ENCODE measurements around the gene TNS3. TPM values are rescaled to one million over a fixed set of nuclear protein-coding genes. Genes with fewer than 3 reads are reported as not detected.

The TNS3 gene
- total and polyA plus RNA-seq, 2 of the 13 experiments (the other 11 are each of a cell fraction or from before 2014, with no cell fraction given): 52.9 to 55.7 TPM

DNA sequence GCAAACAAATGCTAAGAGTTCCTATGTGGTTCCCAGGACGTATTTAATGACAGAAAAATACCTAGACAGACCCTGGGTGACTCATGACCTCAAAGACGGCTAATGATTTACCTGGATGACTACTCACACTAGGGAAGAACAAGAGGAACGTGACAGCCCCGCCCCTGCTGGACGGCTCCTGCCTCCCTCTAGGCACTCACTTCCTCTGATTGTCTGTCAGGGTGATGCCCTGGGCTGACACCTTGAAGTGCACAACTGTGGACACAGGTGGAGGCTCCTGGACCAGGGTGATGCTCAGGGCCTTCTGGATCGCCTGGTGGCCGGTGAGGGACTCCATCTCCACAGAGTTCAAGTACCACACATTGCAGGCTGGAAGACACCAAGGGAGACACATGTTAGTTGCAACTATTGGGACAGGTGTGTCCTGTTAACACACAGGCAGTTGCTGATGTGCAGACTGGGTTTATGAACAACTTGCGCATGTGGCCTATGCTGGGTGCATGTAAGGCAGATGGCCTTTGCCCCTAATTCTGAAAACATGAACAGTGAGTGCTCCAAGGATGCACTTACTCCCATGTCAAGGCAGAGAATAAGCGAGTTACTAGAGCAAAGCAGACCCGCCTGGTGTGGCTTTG, 298.3 kb downstream of the TNS3 start (continued):
- no peak for TF ChIP-seq ZFP37 (CRISPR knock-in tag; IDR thresholded peaks at IDR 0.05; ENCODE audit: borderline replicate concordance)
- TF ChIP-seq ISX (CRISPR knock-in tag; conservative IDR thresholded peaks at IDR 0.05): no peak
- peak; percentile 77 for TF ChIP-seq SP5 (CRISPR knock-in tag; IDR thresholded peaks at IDR 0.05; ENCODE audit: borderline replicate concordance, low read depth)
- TF ChIP-seq, protein P1, sequence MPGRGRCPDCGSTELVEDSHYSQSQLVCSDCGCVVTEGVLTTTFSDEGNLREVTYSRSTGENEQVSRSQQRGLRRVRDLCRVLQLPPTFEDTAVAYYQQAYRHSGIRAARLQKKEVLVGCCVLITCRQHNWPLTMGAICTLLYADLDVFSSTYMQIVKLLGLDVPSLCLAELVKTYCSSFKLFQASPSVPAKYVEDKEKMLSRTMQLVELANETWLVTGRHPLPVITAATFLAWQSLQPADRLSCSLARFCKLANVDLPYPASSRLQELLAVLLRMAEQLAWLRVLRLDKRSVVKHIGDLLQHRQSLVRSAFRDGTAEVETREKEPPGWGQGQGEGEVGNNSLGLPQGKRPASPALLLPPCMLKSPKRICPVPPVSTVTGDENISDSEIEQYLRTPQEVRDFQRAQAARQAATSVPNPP (CRISPR knock-in tag; IDR thresholded peaks at IDR 0.05): no peak
- TF ChIP-seq ZEB1 (IDR thresholded peaks at IDR 0.05; ENCODE audit: insufficient replicate concordance, low read depth): no peak
- no peak for TF ChIP-seq ZSCAN22 (CRISPR knock-in tag; IDR thresholded peaks at IDR 0.05)
- TF ChIP-seq, protein P2, sequence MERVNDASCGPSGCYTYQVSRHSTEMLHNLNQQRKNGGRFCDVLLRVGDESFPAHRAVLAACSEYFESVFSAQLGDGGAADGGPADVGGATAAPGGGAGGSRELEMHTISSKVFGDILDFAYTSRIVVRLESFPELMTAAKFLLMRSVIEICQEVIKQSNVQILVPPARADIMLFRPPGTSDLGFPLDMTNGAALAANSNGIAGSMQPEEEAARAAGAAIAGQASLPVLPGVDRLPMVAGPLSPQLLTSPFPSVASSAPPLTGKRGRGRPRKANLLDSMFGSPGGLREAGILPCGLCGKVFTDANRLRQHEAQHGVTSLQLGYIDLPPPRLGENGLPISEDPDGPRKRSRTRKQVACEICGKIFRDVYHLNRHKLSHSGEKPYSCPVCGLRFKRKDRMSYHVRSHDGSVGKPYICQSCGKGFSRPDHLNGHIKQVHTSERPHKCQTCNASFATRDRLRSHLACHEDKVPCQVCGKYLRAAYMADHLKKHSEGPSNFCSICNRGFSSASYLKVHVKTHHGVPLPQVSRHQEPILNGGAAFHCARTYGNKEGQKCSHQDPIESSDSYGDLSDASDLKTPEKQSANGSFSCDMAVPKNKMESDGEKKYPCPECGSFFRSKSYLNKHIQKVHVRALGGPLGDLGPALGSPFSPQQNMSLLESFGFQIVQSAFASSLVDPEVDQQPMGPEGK (CRISPR knock-in tag; IDR thresholded peaks at IDR 0.05): no peak
- TF ChIP-seq, protein P3, sequence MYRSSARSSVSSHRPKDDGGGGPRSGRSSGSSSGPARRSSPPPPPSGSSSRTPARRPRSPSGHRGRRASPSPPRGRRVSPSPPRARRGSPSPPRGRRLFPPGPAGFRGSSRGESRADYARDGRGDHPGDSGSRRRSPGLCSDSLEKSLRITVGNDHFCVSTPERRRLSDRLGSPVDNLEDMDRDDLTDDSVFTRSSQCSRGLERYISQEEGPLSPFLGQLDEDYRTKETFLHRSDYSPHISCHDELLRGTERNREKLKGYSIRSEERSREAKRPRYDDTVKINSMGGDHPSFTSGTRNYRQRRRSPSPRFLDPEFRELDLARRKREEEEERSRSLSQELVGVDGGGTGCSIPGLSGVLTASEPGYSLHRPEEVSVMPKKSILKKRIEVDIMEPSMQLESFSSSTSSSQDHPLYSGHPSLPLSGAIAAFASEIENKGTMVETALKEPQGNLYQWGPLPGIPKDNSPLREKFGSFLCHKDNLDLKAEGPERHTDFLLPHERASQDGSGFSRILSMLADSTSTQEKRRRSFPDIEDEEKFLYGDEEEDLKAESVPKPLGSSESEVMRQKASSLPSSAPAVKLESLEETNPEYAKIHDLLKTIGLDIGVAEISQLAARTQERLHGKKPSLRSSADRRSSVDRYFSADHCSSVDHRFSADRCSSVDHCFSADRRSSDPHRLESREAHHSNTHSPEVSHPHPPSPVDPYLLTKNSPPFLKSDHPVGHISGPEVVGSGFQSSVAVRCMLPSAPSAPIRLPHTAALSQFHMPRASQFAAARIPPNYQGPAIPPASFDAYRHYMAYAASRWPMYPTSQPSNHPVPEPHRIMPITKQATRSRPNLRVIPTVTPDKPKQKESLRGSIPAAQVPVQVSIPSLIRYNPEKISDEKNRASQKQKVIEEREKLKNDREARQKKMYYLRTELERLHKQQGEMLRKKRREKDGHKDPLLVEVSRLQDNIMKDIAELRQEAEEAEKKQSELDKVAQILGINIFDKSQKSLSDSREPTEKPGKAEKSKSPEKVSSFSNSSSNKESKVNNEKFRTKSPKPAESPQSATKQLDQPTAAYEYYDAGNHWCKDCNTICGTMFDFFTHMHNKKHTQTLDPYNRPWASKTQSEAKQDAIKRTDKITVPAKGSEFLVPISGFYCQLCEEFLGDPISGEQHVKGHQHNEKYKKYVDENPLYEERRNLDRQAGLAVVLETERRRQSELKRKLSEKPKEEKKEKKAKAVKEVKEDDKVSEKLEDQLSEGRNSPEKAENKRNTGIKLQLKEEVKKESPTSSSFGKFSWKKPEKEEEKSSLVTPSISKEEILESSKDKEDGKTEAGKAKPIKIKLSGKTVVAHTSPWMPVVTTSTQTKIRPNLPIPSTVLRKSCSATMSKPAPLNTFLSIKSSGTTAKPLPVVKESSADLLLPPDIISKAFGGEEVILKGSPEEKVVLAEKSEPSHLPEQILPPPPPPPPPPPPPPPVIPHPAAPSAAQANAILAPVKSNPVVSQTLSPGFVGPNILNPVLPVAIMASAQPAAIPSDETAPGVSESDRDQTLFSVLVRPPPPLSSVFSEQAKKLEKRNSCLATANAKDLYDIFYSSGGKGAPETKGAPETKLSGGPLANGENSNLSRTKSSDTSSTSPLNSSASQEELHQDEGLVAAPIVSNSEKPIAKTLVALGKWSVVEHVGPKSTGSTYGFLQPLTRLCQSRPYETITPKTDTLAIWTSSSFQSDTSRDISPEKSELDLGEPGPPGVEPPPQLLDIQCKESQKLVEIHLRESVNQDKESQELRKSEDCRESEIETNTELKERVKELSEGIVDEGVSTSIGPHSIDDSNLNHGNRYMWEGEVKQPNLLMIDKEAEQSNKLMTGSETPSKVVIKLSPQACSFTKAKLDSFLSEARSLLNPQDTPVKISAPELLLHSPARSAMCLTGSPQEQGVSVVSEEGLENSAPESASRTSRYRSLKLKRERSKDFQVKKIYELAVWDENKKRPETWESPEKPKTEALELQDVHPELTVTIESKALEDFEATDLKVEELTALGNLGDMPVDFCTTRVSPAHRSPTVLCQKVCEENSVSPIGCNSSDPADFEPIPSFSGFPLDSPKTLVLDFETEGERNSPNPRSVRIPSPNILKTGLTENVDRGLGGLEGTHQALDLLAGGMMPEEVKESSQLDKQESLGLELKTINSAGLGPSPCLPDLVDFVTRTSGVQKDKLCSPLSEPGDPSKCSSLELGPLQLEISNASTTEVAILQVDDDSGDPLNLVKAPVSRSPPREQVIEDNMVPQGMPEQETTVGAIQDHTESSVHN (CRISPR knock-in tag; IDR thresholded peaks at IDR 0.05): no peak
- TF ChIP-seq NPAS2 (CRISPR knock-in tag; IDR thresholded peaks at IDR 0.05; ENCODE audit: borderline replicate concordance): no peak
- TF ChIP-seq, protein P4, sequence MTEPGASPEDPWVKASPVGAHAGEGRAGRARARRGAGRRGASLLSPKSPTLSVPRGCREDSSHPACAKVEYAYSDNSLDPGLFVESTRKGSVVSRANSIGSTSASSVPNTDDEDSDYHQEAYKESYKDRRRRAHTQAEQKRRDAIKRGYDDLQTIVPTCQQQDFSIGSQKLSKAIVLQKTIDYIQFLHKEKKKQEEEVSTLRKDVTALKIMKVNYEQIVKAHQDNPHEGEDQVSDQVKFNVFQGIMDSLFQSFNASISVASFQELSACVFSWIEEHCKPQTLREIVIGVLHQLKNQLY (CRISPR knock-in tag; IDR thresholded peaks at IDR 0.05): 0 out of 2 replicates have a peak, but pooled peaks have one; percentile 13
- TF ChIP-seq, protein P5, sequence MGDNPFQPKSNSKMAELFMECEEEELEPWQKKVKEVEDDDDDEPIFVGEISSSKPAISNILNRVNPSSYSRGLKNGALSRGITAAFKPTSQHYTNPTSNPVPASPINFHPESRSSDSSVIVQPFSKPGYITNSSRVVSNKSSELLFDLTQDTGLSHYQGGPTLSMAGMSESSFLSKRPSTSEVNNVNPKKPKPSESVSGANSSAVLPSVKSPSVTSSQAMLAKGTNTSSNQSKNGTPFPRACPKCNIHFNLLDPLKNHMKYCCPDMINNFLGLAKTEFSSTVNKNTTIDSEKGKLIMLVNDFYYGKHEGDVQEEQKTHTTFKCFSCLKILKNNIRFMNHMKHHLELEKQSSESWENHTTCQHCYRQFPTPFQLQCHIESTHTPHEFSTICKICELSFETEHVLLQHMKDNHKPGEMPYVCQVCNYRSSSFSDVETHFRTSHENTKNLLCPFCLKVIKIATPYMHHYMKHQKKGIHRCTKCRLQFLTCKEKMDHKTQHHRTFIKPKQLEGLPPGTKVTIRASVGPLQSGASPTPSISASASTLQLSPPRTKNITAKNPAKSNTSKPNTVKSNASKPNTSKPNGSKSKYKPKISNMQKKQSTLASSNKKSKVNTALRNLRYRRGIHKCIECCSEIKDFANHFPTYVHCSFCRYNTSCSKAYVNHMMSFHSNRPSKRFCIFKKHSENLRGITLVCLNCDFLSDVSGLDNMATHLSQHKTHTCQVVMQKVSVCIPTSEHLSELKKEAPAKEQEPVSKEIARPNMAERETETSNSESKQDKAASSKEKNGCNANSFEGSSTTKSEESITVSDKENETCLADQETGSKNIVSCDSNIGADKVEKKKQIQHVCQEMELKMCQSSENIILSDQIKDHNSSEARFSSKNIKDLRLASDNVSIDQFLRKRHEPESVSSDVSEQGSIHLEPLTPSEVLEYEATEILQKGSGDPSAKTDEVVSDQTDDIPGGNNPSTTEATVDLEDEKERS (CRISPR knock-in tag; IDR thresholded peaks at IDR 0.05): no peak
- TF ChIP-seq PAX8 (CRISPR knock-in tag; IDR thresholded peaks at IDR 0.05; ENCODE audit: borderline replicate concordance): no peak
- no peak for TF ChIP-seq MATR3 (CRISPR knock-in tag; IDR thresholded peaks at IDR 0.05)
- TF ChIP-seq RXRA (CRISPR knock-in tag; IDR thresholded peaks at IDR 0.05): peak; percentile 52; the same call in 1 of the 2 replicates

Measured in HepG2 (cell line).